Fibroblast of skin of right quadriceps (primary cell): ENCODE results near the gene CD2AP.
A peak's percentile ranks its signal among the peaks of the same experiment; 100 is the strongest.

Experiments used
- DNase-seq: peaks from one replicate; pipeline ENCODE4 v3.0.0-alpha.2; 2013

The CD2AP gene

GRCh38 chr6:47573109-47573508 lies 95.5 kb downstream of the CD2AP start:
- DNase-seq = no peak

- DNase-seq = no peak
Observed at GRCh38 chr6:47574789-47575188, 97.2 kb downstream of the CD2AP start.

GRCh38 chr6:47579040-47579439 lies 101.5 kb downstream of the CD2AP start:
- DNase-seq = no peak

- DNase-seq = no peak
Observed at GRCh38 chr6:47581591-47581990, 104.0 kb downstream of the CD2AP start.

GRCh38 chr6:47587493-47587892 lies 109.9 kb downstream of the CD2AP start:
- DNase-seq = peak; percentile 35

GRCh38 chr6:47592131-47592840 lies 114.7 kb downstream of the CD2AP start:
- no peak for DNase-seq

- no peak for DNase-seq
Observed at GRCh38 chr6:47593979-47594378, 116.4 kb downstream of the CD2AP start.

- DNase-seq = no peak
Observed at GRCh38 chr6:47595785-47596184, 118.2 kb downstream of the CD2AP start.

GRCh38 chr6:47598367-47598766 lies 120.8 kb downstream of the CD2AP start:
- no peak for DNase-seq

GRCh38 chr6:47599512-47599911 lies 121.9 kb downstream of the CD2AP start:
- no peak for DNase-seq

- no peak for DNase-seq
Observed at GRCh38 chr6:47603227-47603626, 125.6 kb downstream of the CD2AP start.

- DNase-seq = no peak
Observed at GRCh38 chr6:47603995-47604394, 126.4 kb downstream of the CD2AP start.

- no peak for DNase-seq
Observed at GRCh38 chr6:47621838-47622449, 144.4 kb downstream of the CD2AP start.

GRCh38 chr6:47626782-47627181 lies 149.2 kb downstream of the CD2AP start:
- no peak for DNase-seq

- DNase-seq = no peak
Observed at GRCh38 chr6:47628448-47629272, 151.1 kb downstream of the CD2AP start.

GRCh38 chr6:47629954-47630353 lies 152.4 kb downstream of the CD2AP start:
- no peak for DNase-seq

- DNase-seq = no peak
Observed at GRCh38 chr6:47630587-47630986, 153.0 kb downstream of the CD2AP start.

- DNase-seq = peak; percentile 50
Observed at GRCh38 chr6:47631269-47631772, 153.7 kb downstream of the CD2AP start.

- no peak for DNase-seq
Observed at GRCh38 chr6:47631797-47632196, 154.2 kb downstream of the CD2AP start.

- no peak for DNase-seq
Observed at GRCh38 chr6:47633141-47633540, 155.6 kb downstream of the CD2AP start.

- no peak for DNase-seq
Observed at GRCh38 chr6:47634210-47635047, 156.8 kb downstream of the CD2AP start.

- DNase-seq = no peak
Observed at GRCh38 chr6:47646689-47647088, 169.1 kb downstream of the CD2AP start.

- DNase-seq = no peak
Observed at GRCh38 chr6:47647188-47647587, 169.6 kb downstream of the CD2AP start.
